Smooth muscle cell (in vitro differentiated cells): ENCODE results near the gene STK35. TPM values are rescaled to one million over a fixed set of nuclear protein-coding genes. Genes with fewer than 3 reads are reported as not detected.

Experiments used
- DNase-seq: peaks from one replicate; lab custom pipeline; 2025; ENCODE audit not compliant: unreplicated experiment; lab: John Stamatoyannopoulos, UW
- H2AFZ ChIP-seq: fragments of 200-600 bp; sonication (generic); 2 replicates; pipeline ENCODE4 v1.6.0; 2016; ENCODE audit warnings: antibody characterized with exemption, low read depth, mild to moderate bottlenecking
- H3F3A ChIP-seq: fragments of 200-600 bp; sonication (generic); 2 replicates; pipeline ENCODE4 v1.6.0; 2017; ENCODE audit warnings: antibody characterized with exemption, low read depth
- H3K27ac ChIP-seq: fragments of 200-600 bp; sonication (generic); 2 replicates; pipeline ENCODE4 v1.5.1; 2016; ENCODE audit warnings: low read depth, mild to moderate bottlenecking
- H3K27me3 ChIP-seq: fragments of 200-600 bp; sonication (generic); 2 replicates; pipeline ENCODE4 v1.6.1; 2016; ENCODE audit warnings: low read depth, mild to moderate bottlenecking
- H3K36me3 ChIP-seq: fragments of 200-600 bp; sonication (generic); 2 replicates; pipeline ENCODE4 v1.5.1; 2016; ENCODE audit warnings: low read depth
- H3K4me1 ChIP-seq: fragments of 200-600 bp; sonication (generic); 2 replicates; pipeline ENCODE4 v1.5.1; 2016; ENCODE audit warnings: low read depth
- H3K4me2 ChIP-seq: fragments of 200-600 bp; sonication (generic); 2 replicates; pipeline ENCODE4 v1.6.0; 2016; ENCODE audit warnings: mild to moderate bottlenecking
- H3K4me3 ChIP-seq: fragments of 200-600 bp; sonication (generic); 2 replicates; pipeline ENCODE4 v1.5.1; 2016; ENCODE audit warnings: mild to moderate bottlenecking
- H3K79me2 ChIP-seq: fragments of 200-600 bp; sonication (generic); 2 replicates; pipeline ENCODE4 v1.6.0; 2016; ENCODE audit warnings: low read depth, mild to moderate bottlenecking
- H3K9ac ChIP-seq: fragments of 200-600 bp; sonication (generic); 2 replicates; pipeline ENCODE4 v1.6.0; 2016; ENCODE audit warnings: low read depth
- H3K9me3 ChIP-seq: fragments of 200-600 bp; sonication (generic); replicated peaks from 2 replicates; pipeline ENCODE4 v1.5.1; 2016; ENCODE audit warnings: low read depth
- H4K20me1 ChIP-seq: fragments of 200-600 bp; sonication (generic); 2 replicates; pipeline ENCODE4 v1.6.0; 2016; ENCODE audit warnings: low read depth
- CTCF ChIP-seq: fragments of 200-600 bp; sonication (generic); IDR thresholded peaks from 2 replicates; pipeline ENCODE4 v1.5.1; 2017; ENCODE audit warnings: borderline replicate concordance, mild to moderate bottlenecking, antibody characterized with exemption; ENCODE audit not compliant: insufficient read depth, poor library complexity, severe bottlenecking
- WGBS: methylation state at CpG from one replicate; pipeline ENCODE4 v1.1.7; 2016; ENCODE audit warnings: low lambda C conversion rate; 5-methylcytosine and 5-hydroxymethylcytosine counted together
- polyA plus RNA-seq: library from polyadenylated mRNA; unstranded; fragments of >200 nt; fragmentation: Nextera tagmentation; extraction: Ambion mirVana; gene quantifications from 2 replicates; pipeline ENCODE4 v1.2.1, GENCODE V29; 2016
- total RNA-seq: library from RNA; depleted of rRNA; stranded (reverse); fragments of >200 nt; gene quantifications from 2 replicates; pipeline ENCODE4 v1.2.3, GENCODE V29; 2014

The STK35 gene
- total and polyA plus RNA-seq, 2 experiments from 2014 or later, result 9.6 to 14.6 TPM

- Histone ChIP-seq H3K4me3 (no peak overlapping the region), H3K27ac (no peak overlapping the region), H3K27me3 (no peaks in the 10 kb centered on the region), H3K9ac (no peak overlapping the region), H3K79me2 (peaks cover 15% of the 10 kb centered on the region), H3K4me2 (no peak overlapping the region), H2AFZ (no peak overlapping the region), H3K4me1 (no peaks in the 10 kb centered on the region), H3K36me3 (no peaks in the 10 kb centered on the region), H3F3A (no peaks in the 10 kb centered on the region), H4K20me1 (peaks cover 40% of the 10 kb centered on the region), H3K9me3 (no peaks in the 10 kb centered on the region)
- 91% methylated on average over 18 of the region's 18 CpGs for WGBS
- DNase-seq, result no peak
- no peak for TF ChIP-seq CTCF
Observed at GRCh38 chr20:2146080-2146867, 44.6 kb downstream of the STK35 start.

GRCh38 chr20:2149507-2149906 is 47.9 kb downstream of the STK35 start:
- 82% methylated on average over 6 of the region's 6 CpGs for WGBS
- Histone ChIP-seq H3K4me3 (no peak overlapping the region), H3K27me3 (no peaks in the 10 kb centered on the region), H3K79me2 (no peaks in the 10 kb centered on the region), H2AFZ (no peak overlapping the region), H3K27ac (no peak overlapping the region), H4K20me1 (peaks cover 10% of the 10 kb centered on the region), H3K36me3 (no peaks in the 10 kb centered on the region), H3K9ac (no peak overlapping the region), H3K9me3 (no peaks in the 10 kb centered on the region), H3K4me1 (no peaks in the 10 kb centered on the region), H3K4me2 (no peak overlapping the region), H3F3A (no peaks in the 10 kb centered on the region)
- no peak for TF ChIP-seq CTCF
- DNase-seq, result no peak

GRCh38 chr20:2150660-2151059 is 49.0 kb downstream of the STK35 start:
- Histone ChIP-seq H4K20me1 (peaks cover 10% of the 10 kb centered on the region), H3K4me1 (no peaks in the 10 kb centered on the region), H3K9ac (no peak overlapping the region), H3K4me3 (no peak overlapping the region), H2AFZ (no peak overlapping the region), H3K9me3 (no peaks in the 10 kb centered on the region), H3K27me3 (no peaks in the 10 kb centered on the region), H3F3A (no peaks in the 10 kb centered on the region), H3K4me2 (no peak overlapping the region), H3K79me2 (no peaks in the 10 kb centered on the region), H3K36me3 (no peaks in the 10 kb centered on the region), H3K27ac (no peak overlapping the region)
- TF ChIP-seq CTCF, result no peak
- 54% methylated on average over 6 of the region's 6 CpGs for WGBS
- DNase-seq, result no peak

GRCh38 chr20:2151858-2152281 is 50.2 kb downstream of the STK35 start:
- Histone ChIP-seq H3K27me3 (no peaks in the 10 kb centered on the region), H3K4me3 (no peak overlapping the region), H4K20me1 (peaks cover 9% of the 10 kb centered on the region), H3K9me3 (no peaks in the 10 kb centered on the region), H3F3A (no peaks in the 10 kb centered on the region), H3K36me3 (no peaks in the 10 kb centered on the region), H3K27ac (peak overlapping the region; percentile 52), H2AFZ (no peak overlapping the region), H3K4me1 (no peaks in the 10 kb centered on the region), H3K4me2 (peak overlapping the region; percentile 25), H3K9ac (no peak overlapping the region), H3K79me2 (no peaks in the 10 kb centered on the region)
- WGBS, result 37% methylated on average over 3 of the region's 3 CpGs
- no peak for TF ChIP-seq CTCF
- DNase-seq, result no peak
